Measurements from ENCODE around the gene LSM10.

DNA sequence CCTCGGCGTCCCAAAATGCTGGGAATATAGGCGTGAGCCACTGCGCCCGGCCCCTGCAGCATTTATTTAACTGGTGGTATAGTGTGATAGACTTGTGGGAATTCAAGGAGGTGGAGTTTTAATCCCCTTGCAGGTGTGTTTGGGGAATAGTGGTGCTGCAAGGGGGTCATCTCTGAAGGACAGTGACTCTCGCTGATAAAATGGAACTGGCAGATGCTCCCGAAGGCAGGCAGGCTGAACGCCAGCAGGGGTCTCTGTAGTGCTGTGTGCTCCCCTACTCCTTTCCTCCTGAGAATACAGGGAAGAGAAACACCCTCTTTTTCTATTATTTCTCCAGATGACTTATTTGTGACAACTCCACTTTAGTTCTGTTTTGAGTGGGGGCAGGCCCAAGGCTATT is 48.6 kb upstream of the LSM10 start:
- TF ChIP-seq POLR2AphosphoS5 (IDR thresholded peaks at IDR 0.05) (no peak), POLR2A (IDR thresholded peaks at IDR 0.05) (no peak), EP300 (IDR thresholded peaks at IDR 0.05) (no peak)
- TF ChIP-seq, protein P1, sequence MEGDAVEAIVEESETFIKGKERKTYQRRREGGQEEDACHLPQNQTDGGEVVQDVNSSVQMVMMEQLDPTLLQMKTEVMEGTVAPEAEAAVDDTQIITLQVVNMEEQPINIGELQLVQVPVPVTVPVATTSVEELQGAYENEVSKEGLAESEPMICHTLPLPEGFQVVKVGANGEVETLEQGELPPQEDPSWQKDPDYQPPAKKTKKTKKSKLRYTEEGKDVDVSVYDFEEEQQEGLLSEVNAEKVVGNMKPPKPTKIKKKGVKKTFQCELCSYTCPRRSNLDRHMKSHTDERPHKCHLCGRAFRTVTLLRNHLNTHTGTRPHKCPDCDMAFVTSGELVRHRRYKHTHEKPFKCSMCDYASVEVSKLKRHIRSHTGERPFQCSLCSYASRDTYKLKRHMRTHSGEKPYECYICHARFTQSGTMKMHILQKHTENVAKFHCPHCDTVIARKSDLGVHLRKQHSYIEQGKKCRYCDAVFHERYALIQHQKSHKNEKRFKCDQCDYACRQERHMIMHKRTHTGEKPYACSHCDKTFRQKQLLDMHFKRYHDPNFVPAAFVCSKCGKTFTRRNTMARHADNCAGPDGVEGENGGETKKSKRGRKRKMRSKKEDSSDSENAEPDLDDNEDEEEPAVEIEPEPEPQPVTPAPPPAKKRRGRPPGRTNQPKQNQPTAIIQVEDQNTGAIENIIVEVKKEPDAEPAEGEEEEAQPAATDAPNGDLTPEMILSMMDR (IDR thresholded peaks at IDR 0.05), result no peak

All from sigmoid colon (tissue), 4 donors.